Smooth muscle cell (in vitro differentiated cells): Measurements from ENCODE around the gene EXOC4. TPM values are rescaled to one million over a fixed set of nuclear protein-coding genes. Genes with fewer than 3 reads are reported as not detected.

Source experiments
- DNase-seq: peaks from one replicate; lab custom pipeline; 2025; ENCODE audit not compliant: unreplicated experiment; lab: John Stamatoyannopoulos, UW
- H2AFZ ChIP-seq: fragments of 200-600 bp; sonication (generic); 2 replicates; pipeline ENCODE4 v1.6.0; 2016; ENCODE audit warnings: antibody characterized with exemption, low read depth, mild to moderate bottlenecking
- H3F3A ChIP-seq: fragments of 200-600 bp; sonication (generic); 2 replicates; pipeline ENCODE4 v1.6.0; 2017; ENCODE audit warnings: antibody characterized with exemption, low read depth
- H3K27ac ChIP-seq: fragments of 200-600 bp; sonication (generic); 2 replicates; pipeline ENCODE4 v1.5.1; 2016; ENCODE audit warnings: low read depth, mild to moderate bottlenecking
- H3K27me3 ChIP-seq: fragments of 200-600 bp; sonication (generic); 2 replicates; pipeline ENCODE4 v1.6.1; 2016; ENCODE audit warnings: low read depth, mild to moderate bottlenecking
- H3K36me3 ChIP-seq: fragments of 200-600 bp; sonication (generic); 2 replicates; pipeline ENCODE4 v1.5.1; 2016; ENCODE audit warnings: low read depth
- H3K4me1 ChIP-seq: fragments of 200-600 bp; sonication (generic); 2 replicates; pipeline ENCODE4 v1.5.1; 2016; ENCODE audit warnings: low read depth
- H3K4me2 ChIP-seq: fragments of 200-600 bp; sonication (generic); 2 replicates; pipeline ENCODE4 v1.6.0; 2016; ENCODE audit warnings: mild to moderate bottlenecking
- H3K4me3 ChIP-seq: fragments of 200-600 bp; sonication (generic); 2 replicates; pipeline ENCODE4 v1.5.1; 2016; ENCODE audit warnings: mild to moderate bottlenecking
- H3K79me2 ChIP-seq: fragments of 200-600 bp; sonication (generic); 2 replicates; pipeline ENCODE4 v1.6.0; 2016; ENCODE audit warnings: low read depth, mild to moderate bottlenecking
- H3K9ac ChIP-seq: fragments of 200-600 bp; sonication (generic); 2 replicates; pipeline ENCODE4 v1.6.0; 2016; ENCODE audit warnings: low read depth
- H3K9me3 ChIP-seq: fragments of 200-600 bp; sonication (generic); replicated peaks from 2 replicates; pipeline ENCODE4 v1.5.1; 2016; ENCODE audit warnings: low read depth
- H4K20me1 ChIP-seq: fragments of 200-600 bp; sonication (generic); 2 replicates; pipeline ENCODE4 v1.6.0; 2016; ENCODE audit warnings: low read depth
- CTCF ChIP-seq: fragments of 200-600 bp; sonication (generic); IDR thresholded peaks from 2 replicates; pipeline ENCODE4 v1.5.1; 2017; ENCODE audit warnings: borderline replicate concordance, mild to moderate bottlenecking, antibody characterized with exemption; ENCODE audit not compliant: insufficient read depth, poor library complexity, severe bottlenecking
- WGBS: methylation state at CpG from one replicate; pipeline ENCODE4 v1.1.7; 2016; ENCODE audit warnings: low lambda C conversion rate; 5-methylcytosine and 5-hydroxymethylcytosine counted together
- polyA plus RNA-seq: library from polyadenylated mRNA; unstranded; fragments of >200 nt; fragmentation: Nextera tagmentation; extraction: Ambion mirVana; gene quantifications from 2 replicates; pipeline ENCODE4 v1.2.1, GENCODE V29; 2016
- total RNA-seq: library from RNA; depleted of rRNA; stranded (reverse); fragments of >200 nt; gene quantifications from 2 replicates; pipeline ENCODE4 v1.2.3, GENCODE V29; 2014

Gene EXOC4
- total and polyA plus RNA-seq, 2 experiments from 2014 or later, result 21.5 to 47.1 TPM

GRCh38 chr7:133518718-133519117 lies 265.8 kb downstream of the EXOC4 start:
- Histone ChIP-seq H3K9ac (no peak overlapping the region), H2AFZ (no peak overlapping the region), H3K27ac (no peak overlapping the region), H3F3A (no peaks in the 10 kb centered on the region), H3K4me3 (no peak overlapping the region), H3K36me3 (no peaks in the 10 kb centered on the region), H3K27me3 (no peaks in the 10 kb centered on the region), H4K20me1 (no peaks in the 10 kb centered on the region), H3K4me2 (no peak overlapping the region), H3K9me3 (no peaks in the 10 kb centered on the region), H3K79me2 (no peaks in the 10 kb centered on the region), H3K4me1 (no peaks in the 10 kb centered on the region)
- no peak for DNase-seq
- 98% methylated on average over 2 of the region's 2 CpGs for WGBS
- no peak for TF ChIP-seq CTCF

GRCh38 chr7:133520248-133520647 lies 267.4 kb downstream of the EXOC4 start:
- Histone ChIP-seq H3K9ac (no peak overlapping the region), H3K4me2 (no peak overlapping the region), H3K36me3 (no peaks in the 10 kb centered on the region), H3K9me3 (no peaks in the 10 kb centered on the region), H2AFZ (no peak overlapping the region), H3K27me3 (no peaks in the 10 kb centered on the region), H3K27ac (no peak overlapping the region), H4K20me1 (peaks cover 5% of the 10 kb centered on the region), H3K4me3 (no peak overlapping the region), H3F3A (no peaks in the 10 kb centered on the region), H3K79me2 (no peaks in the 10 kb centered on the region), H3K4me1 (no peaks in the 10 kb centered on the region)
- no peak for DNase-seq
- no peak for TF ChIP-seq CTCF
- WGBS, result 97% methylated on average over 1 of the region's 1 CpG

GRCh38 chr7:133522501-133522900 lies 269.6 kb downstream of the EXOC4 start:
- H3K9ac ChIP-seq, result no peak overlapping the region
- no peaks in the 10 kb centered on the region for H3K79me2 ChIP-seq
- no peaks in the 10 kb centered on the region for H3K9me3 ChIP-seq

More at GRCh38 chr7:133522501-133522900, 269.6 kb downstream of the EXOC4 start:
- TF ChIP-seq CTCF, result no peak
- H3F3A ChIP-seq, result no peaks in the 10 kb centered on the region
- no peaks in the 10 kb centered on the region for H3K4me1 ChIP-seq
- no peaks in the 10 kb centered on the region for H3K36me3 ChIP-seq
- H3K4me2 ChIP-seq, result no peak overlapping the region
- WGBS, result 100% methylated on average over 2 of the region's 2 CpGs
- H3K4me3 ChIP-seq, result no peak overlapping the region
- H2AFZ ChIP-seq, result no peak overlapping the region
- DNase-seq, result no peak
- peaks cover 5% of the 10 kb centered on the region for H4K20me1 ChIP-seq
- no peak overlapping the region for H3K27ac ChIP-seq
- no peaks in the 10 kb centered on the region for H3K27me3 ChIP-seq
